Measurements from ENCODE around the gene ATRIP. TPM values are rescaled to one million over a fixed set of nuclear protein-coding genes. Genes with fewer than 3 reads are reported as not detected.

The ATRIP gene
- total and polyA plus RNA-seq, 10 of the 15 experiments (the other 5 are each of a cell fraction or from before 2014, with no cell fraction given): 1.4 to 16.0 (median 10.1) TPM

GRCh38 chr3:48475188-48475587 lies 28.7 kb downstream of the ATRIP start:
- H3K4me2 ChIP-seq (ENCODE audit: control insufficient read depth, insufficient read depth): no peak overlapping the region
- H2AFZ ChIP-seq (ENCODE audit: control insufficient read depth, low read depth, low read length): no peak overlapping the region
- no peak for FAIRE-seq
- SMC1A ChIA-PET (ENCODE audit: uncharacterized antibody, unreplicated experiment): no interaction called here
- H3K27ac ChIP-seq (ENCODE audit: control insufficient read depth, insufficient read depth): no peak overlapping the region
- no TSS peak for BruUV-seq (replicated peaks)
- CTCF ChIA-PET: no interaction called here
- no peak for DNase-seq (ENCODE audit: low read depth, low spot score)
- H3K36me3 ChIP-seq (ENCODE audit: control insufficient read depth in 2 of 2, insufficient read depth in 2 of 2, low read length in 1 of 2): no peaks in the 10 kb centered on the region
- POLR2A ChIA-PET: no interaction called here
- in situ Hi-C loops (cut with MboI) (no loop called here), intact Hi-C loops (cut with micrococcal nuclease; ENCODE audit: unreplicated experiment) (no loop called here)
- no peaks in the 10 kb centered on the region for H3K27me3 ChIP-seq (replicated peaks in 1 of 2; ENCODE audit: control insufficient read depth in 2 of 2, insufficient read depth in 2 of 2, low read length in 1 of 2)
- WGBS (ENCODE audit: insufficient coverage, insufficient replicate concordance, low lambda C conversion rate, missing lambda C conversion rate): 94% methylated on average over 11 of the region's 11 CpGs
- H4K20me1 ChIP-seq (ENCODE audit: control insufficient read depth, insufficient read depth): no peaks in the 10 kb centered on the region
- H3K4me1 ChIP-seq (ENCODE audit: control insufficient read depth, insufficient read depth, low read length): peaks cover 29% of the 10 kb centered on the region
- no peak overlapping the region for H3K4me3 ChIP-seq
- H3K9ac ChIP-seq (ENCODE audit: control insufficient read depth, insufficient read depth, low read length): no peak overlapping the region
- ATAC-seq: no peak
- no peak for TF ChIP-seq JUND (IDR thresholded peaks at IDR 0.05; ENCODE audit: low read depth, low read length)
- TF ChIP-seq NBN (IDR thresholded peaks at IDR 0.05): no peak
- TF ChIP-seq SMARCA5 (IDR thresholded peaks at IDR 0.05): no peak
- RAD21 ChIA-PET (ENCODE audit: unreplicated experiment): no interaction called here
- H3K79me2 ChIP-seq (ENCODE audit: control insufficient read depth, insufficient read depth, low read length): peaks cover 21% of the 10 kb centered on the region
- H3K9me3 ChIP-seq (replicated peaks; ENCODE audit: control insufficient read depth, insufficient read depth, low read length): no peaks in the 10 kb centered on the region

GRCh38 chr3:48476426-48477053 lies 30.0 kb downstream of the ATRIP start:
- Histone ChIP-seq H3K9me3 (replicated peaks; ENCODE audit: control insufficient read depth, insufficient read depth, low read length) (no peaks in the 10 kb centered on the region), H3K4me1 (ENCODE audit: control insufficient read depth, insufficient read depth, low read length) (peaks cover 21% of the 10 kb centered on the region), H3K27ac (ENCODE audit: control insufficient read depth, insufficient read depth) (no peak overlapping the region), H3K79me2 (ENCODE audit: control insufficient read depth, insufficient read depth, low read length) (peaks cover 11% of the 10 kb centered on the region), H3K36me3 (ENCODE audit: control insufficient read depth in 2 of 2, insufficient read depth in 2 of 2, low read length in 1 of 2) (no peaks in the 10 kb centered on the region), H3K9ac (ENCODE audit: control insufficient read depth, insufficient read depth, low read length) (no peak overlapping the region), H4K20me1 (ENCODE audit: control insufficient read depth, insufficient read depth) (no peaks in the 10 kb centered on the region), H3K4me3 (no peak overlapping the region), H3K27me3 (replicated peaks in 1 of 2; ENCODE audit: control insufficient read depth in 2 of 2, insufficient read depth in 2 of 2, low read length in 1 of 2) (no peaks in the 10 kb centered on the region), H2AFZ (ENCODE audit: control insufficient read depth, low read depth, low read length) (no peak overlapping the region), H3K4me2 (ENCODE audit: control insufficient read depth, insufficient read depth) (no peak overlapping the region)
- ChIA-PET SMC1A (ENCODE audit: uncharacterized antibody, unreplicated experiment) (interaction anchor here (1.2 kb wide), 1 partner anchor 72 kb away, joined by 3 read pairs; no protein-coding TSS in a partner anchor), CTCF (interaction anchor here (0.9 to 1.2 kb wide), 3 partner anchors 12 to 71 kb away, joined by 3 read pairs; no protein-coding TSS in a partner anchor), POLR2A (interaction anchor here (0.7 kb wide), 2 partner anchors 17 to 132 kb away, joined by 3 to 6 read pairs; no protein-coding TSS in a partner anchor), RAD21 (ENCODE audit: unreplicated experiment) (interaction anchor here (0.6 kb wide), 1 partner anchor 222 kb away, joined by 3 read pairs; no protein-coding TSS in a partner anchor)
- no TSS peak for BruUV-seq (replicated peaks)
- in situ Hi-C loops (cut with MboI): no loop called here
- FAIRE-seq (no peak), ATAC-seq (no peak), DNase-seq (ENCODE audit: low read depth, low spot score) (no peak)
- intact Hi-C loops (cut with micrococcal nuclease; ENCODE audit: unreplicated experiment): no loop called here
- 86% methylated on average over 9 of the region's 9 CpGs for WGBS (ENCODE audit: insufficient coverage, insufficient replicate concordance, low lambda C conversion rate, missing lambda C conversion rate)
- no peak for TF ChIP-seq SMAD5 (IDR thresholded peaks at IDR 0.05; ENCODE audit: low read depth)
- TF ChIP-seq MEF2A (IDR thresholded peaks at IDR 0.05; ENCODE audit: insufficient read depth, low read depth, low read length): no peak
- TF ChIP-seq SUPT20H (IDR thresholded peaks at IDR 0.05; ENCODE audit: borderline replicate concordance, control insufficient read depth, low read depth, low read length): no peak
- no peak for TF ChIP-seq EED (IDR thresholded peaks at IDR 0.05; ENCODE audit: low read depth)
- TF ChIP-seq MEF2B (IDR thresholded peaks at IDR 0.05; ENCODE audit: partially characterized antibody, poor library complexity, severe bottlenecking): no peak
- no peak for TF ChIP-seq MYB (IDR thresholded peaks at IDR 0.05; ENCODE audit: borderline replicate concordance, low read depth, low read length)
- no peak for TF ChIP-seq SMC3 (IDR thresholded peaks at IDR 0.05; ENCODE audit: borderline replicate concordance, low read length)
- no peak for TF ChIP-seq ZBTB33 (IDR thresholded peaks at IDR 0.05)
- TF ChIP-seq JUND (IDR thresholded peaks at IDR 0.05; ENCODE audit: low read depth, low read length): no peak
- TF ChIP-seq IKZF1 (conservative IDR thresholded peaks at IDR 0.05): no peak

All from GM12878 (cell line).